GM12878 (cell line): ENCODE measurements around the gene ANKRD17. TPM values are rescaled to one million over a fixed set of nuclear protein-coding genes. Genes with fewer than 3 reads are reported as not detected.
A peak's percentile ranks its signal among the peaks of the same experiment; 100 is the strongest.

Source experiments
- CBX5 ChIP-seq: sonication (generic); IDR thresholded peaks from 2 replicates; pipeline ENCODE4 v1.6.1; 2016; ENCODE audit warnings: low read depth, moderate library complexity, mild to moderate bottlenecking, inconsistent platforms
- ETV6 ChIP-seq, 2 experiments: fragments of 450-650 bp in 1 of 2; IDR thresholded peaks in 1 of 2; conservative IDR thresholded peaks in 1 of 2; 2 replicates each; pipeline ENCODE4 v1.6.1; 2014; ENCODE audit warnings: antibody characterized with exemption in 1 of 2, borderline replicate concordance in 1 of 2, low read depth in 1 of 2, mild to moderate bottlenecking in 1 of 2, moderate library complexity in 1 of 2
- FOXM1 ChIP-seq: IDR thresholded peaks from 2 replicates; pipeline ENCODE4 v1.6.1; 2012; ENCODE audit warnings: low read depth, mild to moderate bottlenecking, inconsistent platforms, low read length, moderate library complexity
- GABPA ChIP-seq: IDR thresholded peaks from 2 replicates; pipeline ENCODE4 v1.6.1; 2014; ENCODE audit warnings: antibody characterized with exemption, low read depth, mild to moderate bottlenecking, inconsistent platforms
- HDAC6 ChIP-seq: fragments of 200-600 bp; sonication (generic); IDR thresholded peaks from one replicate; pipeline ENCODE4 v1.8.0; 2017; ENCODE audit warnings: antibody characterized with exemption; ENCODE audit not compliant: unreplicated experiment
- IKZF2 ChIP-seq, 2 experiments: fragments of 450-650 bp; IDR thresholded peaks; 2 replicates each; pipeline ENCODE4 v1.6.1; 2017; ENCODE audit warnings: mild to moderate bottlenecking in 2 of 2, moderate library complexity in 2 of 2
- NFIC ChIP-seq: IDR thresholded peaks from 2 replicates; pipeline ENCODE4 v1.6.1; 2012; ENCODE audit warnings: low read depth, mild to moderate bottlenecking, inconsistent platforms, low read length, moderate library complexity
- NR2C2 ChIP-seq: IDR thresholded peaks from 2 replicates; pipeline ENCODE4 v1.6.1; 2011; ENCODE audit warnings: borderline replicate concordance, low read depth; ENCODE audit not compliant: control insufficient read depth, insufficient read length
- NRF1 ChIP-seq: conservative IDR thresholded peaks from 2 replicates; pipeline ENCODE4 v1.6.1; 2011; ENCODE audit warnings: mild to moderate bottlenecking, low read depth, low read length, improper control_type of control experiment
- PAX8 ChIP-seq: fragments of 450-650 bp; IDR thresholded peaks from 2 replicates; pipeline ENCODE4 v1.6.1; 2017; ENCODE audit warnings: mild to moderate bottlenecking, moderate library complexity
- POLR2A ChIP-seq: IDR thresholded peaks from 2 replicates; pipeline ENCODE4 v1.6.1; 2011; ENCODE audit warnings: low read depth, mild to moderate bottlenecking, low read length
- RCOR1 ChIP-seq: conservative IDR thresholded peaks from 2 replicates; pipeline ENCODE4 v1.6.1; 2012; ENCODE audit warnings: low read depth, low read length, improper control_type of control experiment
- SMAD1 ChIP-seq: fragments of 450-650 bp; IDR thresholded peaks from 2 replicates; pipeline ENCODE4 v1.6.1; 2018; ENCODE audit warnings: mild to moderate bottlenecking, low read depth; ENCODE audit not compliant: partially characterized antibody
- SREBF1 ChIP-seq: IDR thresholded peaks from 2 replicates; pipeline ENCODE4 v1.6.1; 2012; ENCODE audit warnings: mild to moderate bottlenecking, low read length
- SRF ChIP-seq, 2 experiments: IDR thresholded peaks; 2 replicates each; pipeline ENCODE4 v1.6.1; 2011; ENCODE audit warnings: low read depth in 2 of 2, low read length in 2 of 2, mild to moderate bottlenecking in 1 of 2, moderate library complexity in 1 of 2
- TAF1 ChIP-seq: IDR thresholded peaks from 2 replicates; pipeline ENCODE4 v1.6.1; 2011; ENCODE audit warnings: mild to moderate bottlenecking, low read depth, low read length, borderline replicate concordance
- YY1 ChIP-seq: IDR thresholded peaks from 2 replicates; pipeline ENCODE4 v1.6.1; 2011; ENCODE audit warnings: low read depth, mild to moderate bottlenecking, low read length
- ZNF384 ChIP-seq: IDR thresholded peaks from 2 replicates; pipeline ENCODE4 v1.6.1; 2012; ENCODE audit warnings: low read depth, mild to moderate bottlenecking, low read length, improper control_type of control experiment, borderline replicate concordance
- polyA plus RNA-seq, 11 experiments: library from polyadenylated mRNA; depleted of rRNA in 4 of 11; unstranded in 6 of 11; stranded (reverse) in 5 of 11; fragments of >200 nt; fragmentation: Nextera tagmentation in 4 of 11; fragmentation: Illumina TruSeq in 1 of 11; extraction: Ambion mirVana in 4 of 11; extraction: Trizol in 1 of 11; gene quantifications; 1 replicate in 1 of 11; 2 replicates in 10 of 11; pipeline versions ENCODE4 v1.2.1 to v1.2.3, GENCODE V29; 2011 to 2016; ENCODE audit warnings: inconsistent platforms in 2 of 11, missing spikeins in 2 of 11, low read depth in 1 of 11
- total RNA-seq, 4 experiments: library from RNA; depleted of rRNA in 3 of 4; stranded (reverse); fragments of >200 nt in 3 of 4; fragmentation: Illumina TruSeq in 1 of 4; extraction: Trizol in 1 of 4; gene quantifications; 2 replicates each; pipeline versions ENCODE4 v1.2.1 to v1.2.3, GENCODE V29; 2013 to 2021
- TF ChIP-seq, protein P1 (sequence below): fragments of 450-650 bp; IDR thresholded peaks from 2 replicates; pipeline ENCODE4 v1.6.1; 2014; ENCODE audit warnings: mild to moderate bottlenecking
- TF ChIP-seq, protein P2 (sequence below): fragments of 450-650 bp; IDR thresholded peaks from 2 replicates; pipeline ENCODE4 v1.6.1; 2016; ENCODE audit warnings: mild to moderate bottlenecking
- TF ChIP-seq, protein P3 (sequence below): fragments of 450-650 bp; IDR thresholded peaks from 2 replicates; pipeline ENCODE4 v1.6.1; 2016; ENCODE audit warnings: mild to moderate bottlenecking
- TF ChIP-seq, protein P4 (sequence below): IDR thresholded peaks from 2 replicates; pipeline ENCODE4 v1.6.1; 2012; ENCODE audit warnings: low read length, inconsistent platforms

The ANKRD17 gene
- total and polyA plus RNA-seq, 10 of the 15 experiments (the other 5 are each of a cell fraction or from before 2014, with no cell fraction given): 11.7 to 46.5 (median 32.6) TPM

DNA sequence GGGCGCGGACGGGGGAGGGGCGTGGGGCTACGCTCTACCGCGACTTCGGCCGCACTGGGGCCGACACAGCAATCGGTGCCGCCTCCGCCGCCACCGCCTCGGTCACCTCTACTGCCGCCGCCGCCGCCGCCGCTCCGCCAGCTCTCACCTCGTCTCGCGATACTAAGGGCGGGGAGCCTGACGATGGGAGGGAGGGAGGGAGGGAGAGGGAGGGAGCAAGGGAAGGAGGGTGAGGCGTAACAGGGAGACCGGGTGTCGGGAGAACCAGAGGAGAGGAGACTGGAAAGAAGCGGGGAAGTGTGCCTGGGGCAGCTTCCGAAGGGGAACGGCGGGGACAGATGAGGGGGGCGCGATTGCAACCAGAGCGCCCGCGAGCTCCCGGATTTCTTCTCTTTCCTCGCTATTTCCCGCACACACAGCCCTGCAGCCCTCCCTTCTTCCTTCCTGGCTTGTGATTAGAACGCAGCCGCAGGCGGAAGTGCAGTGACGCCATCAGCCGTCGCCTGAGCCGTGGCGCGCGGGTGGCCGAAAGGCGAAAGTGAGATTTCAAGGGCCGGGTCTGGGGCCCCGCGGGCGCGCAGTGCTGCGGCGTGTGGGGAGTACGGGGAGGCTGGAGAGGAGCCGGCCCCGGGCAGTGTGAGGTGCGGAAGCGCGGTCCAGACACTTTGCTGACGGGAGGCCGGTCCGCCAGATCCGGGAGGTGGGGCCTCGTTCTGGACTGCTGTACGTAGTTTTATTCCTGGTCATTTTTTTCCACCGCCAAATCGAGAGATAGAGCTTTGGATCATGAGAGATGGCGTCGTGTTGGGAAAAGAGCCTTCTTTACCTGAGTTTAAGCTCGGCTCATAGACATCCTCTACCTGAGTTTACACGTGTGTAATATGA lies at the start of gene ANKRD17 (continued):
- TF ChIP-seq, protein P1, sequence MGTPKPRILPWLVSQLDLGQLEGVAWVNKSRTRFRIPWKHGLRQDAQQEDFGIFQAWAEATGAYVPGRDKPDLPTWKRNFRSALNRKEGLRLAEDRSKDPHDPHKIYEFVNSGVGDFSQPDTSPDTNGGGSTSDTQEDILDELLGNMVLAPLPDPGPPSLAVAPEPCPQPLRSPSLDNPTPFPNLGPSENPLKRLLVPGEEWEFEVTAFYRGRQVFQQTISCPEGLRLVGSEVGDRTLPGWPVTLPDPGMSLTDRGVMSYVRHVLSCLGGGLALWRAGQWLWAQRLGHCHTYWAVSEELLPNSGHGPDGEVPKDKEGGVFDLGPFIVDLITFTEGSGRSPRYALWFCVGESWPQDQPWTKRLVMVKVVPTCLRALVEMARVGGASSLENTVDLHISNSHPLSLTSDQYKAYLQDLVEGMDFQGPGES: no peak
- TF ChIP-seq IKZF2 (IDR thresholded peaks at IDR 0.05): peak; percentile 80 to 86
- no peak for TF ChIP-seq NR2C2
- no peak for TF ChIP-seq PAX8
- peak; percentile 85 for TF ChIP-seq TAF1
- TF ChIP-seq NRF1: 0 out of 2 replicates have a peak, but pooled peaks have one; percentile 22
- no peak for TF ChIP-seq SREBF1
- peak; percentile 84 for TF ChIP-seq GABPA
- TF ChIP-seq RCOR1: no peak
- TF ChIP-seq, protein P2, sequence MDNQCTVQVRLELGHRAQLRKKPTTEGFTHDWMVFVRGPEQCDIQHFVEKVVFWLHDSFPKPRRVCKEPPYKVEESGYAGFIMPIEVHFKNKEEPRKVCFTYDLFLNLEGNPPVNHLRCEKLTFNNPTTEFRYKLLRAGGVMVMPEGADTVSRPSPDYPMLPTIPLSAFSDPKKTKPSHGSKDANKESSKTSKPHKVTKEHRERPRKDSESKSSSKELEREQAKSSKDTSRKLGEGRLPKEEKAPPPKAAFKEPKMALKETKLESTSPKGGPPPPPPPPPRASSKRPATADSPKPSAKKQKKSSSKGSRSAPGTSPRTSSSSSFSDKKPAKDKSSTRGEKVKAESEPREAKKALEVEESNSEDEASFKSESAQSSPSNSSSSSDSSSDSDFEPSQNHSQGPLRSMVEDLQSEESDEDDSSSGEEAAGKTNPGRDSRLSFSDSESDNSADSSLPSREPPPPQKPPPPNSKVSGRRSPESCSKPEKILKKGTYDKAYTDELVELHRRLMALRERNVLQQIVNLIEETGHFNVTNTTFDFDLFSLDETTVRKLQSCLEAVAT: 0 out of 2 replicates have a peak, but pooled peaks have one; percentile 76
- TF ChIP-seq POLR2A: peak; percentile 87
- TF ChIP-seq, protein P3, sequence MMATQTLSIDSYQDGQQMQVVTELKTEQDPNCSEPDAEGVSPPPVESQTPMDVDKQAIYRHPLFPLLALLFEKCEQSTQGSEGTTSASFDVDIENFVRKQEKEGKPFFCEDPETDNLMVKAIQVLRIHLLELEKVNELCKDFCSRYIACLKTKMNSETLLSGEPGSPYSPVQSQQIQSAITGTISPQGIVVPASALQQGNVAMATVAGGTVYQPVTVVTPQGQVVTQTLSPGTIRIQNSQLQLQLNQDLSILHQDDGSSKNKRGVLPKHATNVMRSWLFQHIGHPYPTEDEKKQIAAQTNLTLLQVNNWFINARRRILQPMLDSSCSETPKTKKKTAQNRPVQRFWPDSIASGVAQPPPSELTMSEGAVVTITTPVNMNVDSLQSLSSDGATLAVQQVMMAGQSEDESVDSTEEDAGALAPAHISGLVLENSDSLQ: peak; percentile 31; the same call in 1 of the 2 replicates
- peak; percentile 61 to 96; a peak in 3 of 4 replicates for TF ChIP-seq ETV6 (conservative IDR thresholded peaks at IDR 0.05 in 1 of 2, IDR thresholded peaks at IDR 0.05 in 1 of 2; ENCODE audit: borderline replicate concordance in 1 of 2, low read depth in 1 of 2)
- TF ChIP-seq, protein P4, sequence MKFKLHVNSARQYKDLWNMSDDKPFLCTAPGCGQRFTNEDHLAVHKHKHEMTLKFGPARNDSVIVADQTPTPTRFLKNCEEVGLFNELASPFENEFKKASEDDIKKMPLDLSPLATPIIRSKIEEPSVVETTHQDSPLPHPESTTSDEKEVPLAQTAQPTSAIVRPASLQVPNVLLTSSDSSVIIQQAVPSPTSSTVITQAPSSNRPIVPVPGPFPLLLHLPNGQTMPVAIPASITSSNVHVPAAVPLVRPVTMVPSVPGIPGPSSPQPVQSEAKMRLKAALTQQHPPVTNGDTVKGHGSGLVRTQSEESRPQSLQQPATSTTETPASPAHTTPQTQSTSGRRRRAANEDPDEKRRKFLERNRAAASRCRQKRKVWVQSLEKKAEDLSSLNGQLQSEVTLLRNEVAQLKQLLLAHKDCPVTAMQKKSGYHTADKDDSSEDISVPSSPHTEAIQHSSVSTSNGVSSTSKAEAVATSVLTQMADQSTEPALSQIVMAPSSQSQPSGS: no peak
- no peak for TF ChIP-seq ZNF384
- TF ChIP-seq SMAD1: no peak
- TF ChIP-seq CBX5: peak; percentile 94; the same call in 1 of the 2 replicates
- TF ChIP-seq NFIC: no peak; the same call in 1 of the 2 replicates
- TF ChIP-seq SRF (IDR thresholded peaks at IDR 0.05; ENCODE audit: low read depth in 2 of 2, low read length in 2 of 2): peak in 1 of 2 experiments; percentile 84; a peak in 2 of 4 replicates
- peak; percentile 85 for TF ChIP-seq YY1
- no peak for TF ChIP-seq HDAC6
- no peak for TF ChIP-seq FOXM1
